Stimulated activated naive CD8-positive, alpha-beta T cell treated with anti-CD3 and anti-CD28 coated beads, Interleukin-15, Interleukin-2, amounts not matched to agents 100 U/mL and 50 U/mL, for 24 hours (primary cell): ENCODE measurements around the gene TAGAP.

Experiments used
- ATAC-seq: fragments of 150-1000 bp; cut with Tn5 transposase; one replicate; pipeline ENCODE4 v1.10.0; 2021
- DNase-seq: peaks from one replicate; pipeline ENCODE4 v3.0.0; 2021

TAGAP gene

GRCh38 chr6:159044899-159045727 is at the start of gene TAGAP:
TAGAP (minus strand) TSS chr6:159044991; CDS start chr6:159044146, 845 bp downstream.
- peak; percentile 93 for ATAC-seq
- peak; percentile 87 for DNase-seq

GRCh38 chr6:159093609-159094443 is 49.0 kb upstream of the TAGAP start:
- DNase-seq (no peak), ATAC-seq (no peak)

DNA sequence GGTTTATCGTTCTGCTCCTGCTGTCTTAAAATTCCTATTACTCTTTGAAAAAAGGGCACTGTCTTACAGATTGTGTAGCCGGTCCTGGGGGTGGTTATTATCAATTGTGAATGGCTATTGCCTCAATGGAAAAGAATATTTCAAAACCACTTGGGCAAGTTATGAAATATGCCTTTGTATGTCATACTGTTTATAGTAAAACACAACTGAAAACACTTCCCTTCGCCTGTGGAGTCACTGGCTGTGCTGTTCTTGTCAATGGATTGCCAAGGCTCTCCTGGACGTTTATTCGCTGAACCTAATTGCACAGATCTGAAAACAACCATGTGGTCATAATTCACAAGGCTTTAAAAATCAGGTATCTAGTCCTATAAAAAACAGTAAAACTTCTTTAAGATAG is 47.8 kb upstream of the TAGAP start:
- no peak for ATAC-seq
- DNase-seq = no peak

DNA sequence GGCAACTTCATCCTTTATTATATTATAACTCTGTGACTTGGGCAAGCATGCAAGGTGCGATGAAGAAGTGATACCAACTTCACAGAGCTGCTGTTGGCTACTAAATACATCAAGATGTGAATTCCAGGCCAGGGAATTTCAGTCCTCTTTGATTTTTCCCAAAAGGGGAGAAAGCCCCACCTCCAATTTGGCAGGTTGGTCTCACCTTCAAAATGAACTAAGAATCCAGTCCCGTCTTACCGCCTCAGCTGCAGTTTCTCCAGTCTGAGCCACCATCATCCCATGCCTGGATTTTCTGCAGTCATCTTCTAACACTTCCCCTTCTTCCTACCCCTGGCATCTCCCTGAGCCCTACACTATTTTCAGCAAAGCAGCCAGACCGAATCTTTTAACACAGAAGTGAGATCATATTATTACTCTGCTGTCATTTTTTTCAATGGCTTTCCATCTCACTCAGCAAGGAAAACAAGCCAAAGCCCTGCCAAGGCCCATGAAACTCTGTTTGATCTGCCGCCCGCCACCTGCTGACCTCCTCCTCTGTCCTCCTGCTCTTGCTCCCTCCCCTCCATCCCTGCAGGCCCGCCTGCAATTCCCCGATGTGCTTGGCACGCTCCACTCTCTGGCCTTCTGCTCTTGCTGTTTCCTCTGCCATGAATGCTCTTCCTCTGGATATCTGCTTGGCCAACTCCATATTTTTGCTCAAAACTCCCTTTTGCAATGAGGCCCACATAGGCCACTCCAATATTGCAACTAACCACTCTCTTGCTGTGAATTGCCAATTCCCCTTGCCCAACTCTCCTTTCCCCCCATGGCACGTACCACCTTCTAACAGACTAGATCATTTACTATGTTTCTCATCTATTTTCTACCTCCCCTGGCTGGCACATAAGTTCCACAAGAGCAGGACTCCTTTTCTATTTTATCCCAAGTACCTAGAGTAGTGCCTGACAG is 46.0 kb upstream of the TAGAP start:
- no peak for DNase-seq
- no peak for ATAC-seq

DNA sequence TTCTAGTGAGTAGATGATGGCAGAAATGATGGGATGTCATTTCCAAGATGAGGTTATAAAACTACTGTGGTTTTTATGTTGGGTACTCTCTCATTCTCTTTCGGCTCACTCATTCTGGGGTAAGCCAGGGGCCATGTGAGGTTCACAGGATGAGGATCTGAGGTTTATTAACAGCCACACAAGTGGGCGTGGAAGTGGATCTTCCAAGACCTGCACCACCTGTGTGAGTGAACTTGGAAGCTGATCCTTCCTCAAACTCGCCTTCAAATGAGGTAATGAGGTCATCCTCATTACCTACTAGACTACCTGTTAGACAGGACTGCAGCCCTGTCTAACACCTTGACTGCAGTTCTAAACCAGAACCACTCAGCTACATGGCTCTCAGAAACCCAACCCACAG is 45.1 kb upstream of the TAGAP start:
- DNase-seq = peak; percentile 41
- ATAC-seq = peak; percentile 42

GRCh38 chr6:159089443-159089842 is 44.7 kb upstream of the TAGAP start:
- DNase-seq (peak; percentile 13), ATAC-seq (peak; percentile 58)

DNA sequence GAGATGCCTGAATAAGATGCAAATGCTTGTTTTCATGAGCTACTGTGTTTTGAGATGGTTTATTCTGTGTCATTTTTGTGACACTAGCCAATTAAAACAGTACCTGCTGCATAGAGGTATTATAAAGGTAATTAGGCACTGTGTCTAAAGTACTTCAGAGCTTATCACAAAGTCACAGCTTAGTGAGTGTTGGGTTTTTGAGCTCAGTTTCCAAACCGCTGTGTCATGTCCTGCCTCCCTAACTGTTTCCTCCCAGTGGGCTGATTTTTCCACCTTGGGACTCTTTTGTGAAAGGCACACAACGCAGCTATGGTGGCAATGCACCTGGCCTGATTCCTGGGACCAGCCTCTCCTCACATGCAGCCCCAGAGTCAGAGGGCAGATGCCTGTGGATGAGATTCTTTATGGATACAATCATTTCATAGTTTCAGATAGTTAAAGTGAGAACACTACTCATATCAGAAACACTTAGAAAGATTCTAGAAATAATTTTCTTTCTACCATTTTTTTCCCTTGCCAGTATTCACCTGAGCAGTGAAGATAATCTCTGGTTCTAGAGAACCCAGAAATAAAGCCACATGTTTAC is 41.3 kb upstream of the TAGAP start:
- DNase-seq (peak; percentile 10), ATAC-seq (no peak)

DNA sequence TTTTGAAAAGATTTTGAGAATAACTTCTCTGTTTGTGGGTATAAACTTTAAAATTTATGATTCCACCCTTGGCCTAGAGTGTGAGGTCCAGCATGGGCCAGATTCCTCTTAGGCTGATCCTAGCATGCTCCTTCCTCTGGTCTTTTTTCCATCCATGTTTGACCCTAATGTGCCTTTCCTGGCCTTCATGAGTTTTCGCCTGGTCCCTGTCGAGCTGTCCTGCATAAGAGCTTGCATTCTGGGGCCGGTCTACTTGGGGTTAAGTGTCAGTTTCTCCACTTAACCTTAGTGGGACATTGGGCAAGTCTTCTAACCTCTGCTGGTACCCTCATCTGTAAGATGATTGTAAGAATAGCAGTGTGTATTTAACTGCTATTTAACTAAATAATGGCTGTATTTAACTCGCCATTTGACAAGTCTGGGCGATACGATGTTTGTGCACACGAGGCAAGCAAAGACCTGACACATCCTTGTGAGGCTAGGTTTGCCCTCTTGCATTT is 40.7 kb upstream of the TAGAP start:
- no peak for ATAC-seq
- DNase-seq = peak; percentile 4

- no peak for DNase-seq
- ATAC-seq = no peak
These were observed 39.8 kb upstream of the TAGAP start for GRCh38 chr6:159084493-159085091.

DNA sequence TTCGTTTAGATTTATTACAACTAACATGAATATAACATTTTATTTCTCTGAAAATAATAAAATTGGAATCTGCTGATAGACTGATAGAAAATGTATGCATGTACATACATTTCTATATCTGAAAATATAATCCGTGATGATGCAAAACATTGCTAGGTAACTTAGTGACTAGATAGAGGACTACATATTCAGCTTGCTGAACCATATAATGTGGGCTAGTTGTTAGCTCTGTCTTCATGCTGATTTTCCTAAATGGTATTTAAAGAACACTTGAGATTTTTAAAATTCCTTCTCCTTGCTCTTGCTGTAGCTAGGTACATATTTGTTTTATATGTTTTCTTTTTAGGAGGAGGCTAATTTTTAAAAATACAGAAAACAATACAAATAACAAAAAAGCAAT is 38.4 kb upstream of the TAGAP start:
- ATAC-seq = no peak
- DNase-seq = no peak

GRCh38 chr6:159082039-159082815 is 37.4 kb upstream of the TAGAP start:
- DNase-seq (no peak), ATAC-seq (no peak)

DNA sequence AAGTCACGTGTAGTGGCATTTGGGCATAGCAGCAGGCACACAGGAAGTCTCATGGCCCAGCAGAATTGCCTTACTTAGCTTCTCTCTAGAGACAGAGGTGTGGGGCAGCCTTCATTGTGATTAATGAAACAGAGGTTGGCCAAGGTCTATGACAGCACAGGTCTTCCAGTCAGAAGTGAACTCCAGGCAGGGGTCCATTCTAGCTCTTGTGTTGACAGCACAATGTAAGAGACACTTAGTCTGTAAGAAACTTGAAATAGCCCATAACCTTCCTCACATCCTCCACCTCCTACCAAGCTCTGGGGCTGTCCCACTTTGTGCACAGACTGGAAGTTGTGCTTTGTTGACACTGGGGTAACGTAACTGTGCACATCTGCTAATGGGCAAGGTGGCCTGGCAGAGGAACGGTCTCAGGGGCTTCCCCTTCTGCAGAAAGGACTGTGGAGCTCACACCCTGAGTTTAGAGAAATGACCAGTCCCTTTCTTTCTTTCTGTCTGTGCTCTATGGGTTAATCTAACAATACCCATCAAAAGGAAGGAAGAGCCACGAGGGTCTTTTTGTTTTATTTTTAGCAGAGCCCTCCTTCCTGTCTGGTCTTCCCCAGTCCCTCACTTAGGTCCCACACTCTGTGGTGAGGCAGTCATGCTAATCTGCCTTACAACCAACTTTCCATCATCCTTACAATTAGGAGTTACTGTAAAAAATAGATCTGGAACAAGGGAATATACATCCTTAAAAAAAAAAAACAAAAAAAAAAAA is 35.6 kb upstream of the TAGAP start:
- peak; percentile 55 for DNase-seq
- peak; percentile 73 for ATAC-seq

GRCh38 chr6:159079367-159079766 is 34.6 kb upstream of the TAGAP start:
- peak; percentile 21 for DNase-seq
- ATAC-seq = no peak

DNA sequence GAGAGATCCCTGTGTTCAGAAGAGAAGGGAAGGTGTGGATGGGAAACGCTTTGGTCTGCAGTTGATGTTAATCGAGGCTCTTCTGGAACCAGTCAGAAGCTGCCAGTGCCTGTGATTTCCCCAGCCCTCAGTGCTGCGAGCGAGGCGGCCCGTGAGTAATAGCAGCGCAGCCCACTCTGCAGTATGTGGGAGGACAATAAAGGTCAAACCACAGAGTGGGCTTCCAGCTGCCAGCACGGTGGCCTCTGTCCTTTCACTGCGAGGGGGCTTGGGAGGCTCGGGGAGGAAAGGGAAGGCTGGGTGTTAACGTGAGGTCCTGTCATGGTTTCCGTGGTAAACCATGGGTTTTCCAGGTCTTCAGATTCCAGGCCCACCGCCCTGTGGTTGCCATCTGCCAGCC is 32.3 kb upstream of the TAGAP start:
- DNase-seq = peak; percentile 82
- peak; percentile 74 for ATAC-seq

- no peak for DNase-seq
- no peak for ATAC-seq
These were observed 30.9 kb upstream of the TAGAP start for GRCh38 chr6:159075506-159076228.

GRCh38 chr6:159074876-159075275 is 30.1 kb upstream of the TAGAP start:
- DNase-seq (no peak), ATAC-seq (no peak)

GRCh38 chr6:159074120-159074684 is 29.4 kb upstream of the TAGAP start:
- DNase-seq (no peak), ATAC-seq (no peak)
